ENCODE data around the gene SLC5A5. TPM values are rescaled to one million over a fixed set of nuclear protein-coding genes. Genes with fewer than 3 reads are reported as not detected.
A peak's percentile ranks its signal among the peaks of the same experiment; 100 is the strongest.

The SLC5A5 gene
- total and polyA plus RNA-seq, 2 of the 8 experiments (the other 6 are each of a cell fraction or from before 2014, with no cell fraction given), result 1.5 to 1.8 TPM

DNA sequence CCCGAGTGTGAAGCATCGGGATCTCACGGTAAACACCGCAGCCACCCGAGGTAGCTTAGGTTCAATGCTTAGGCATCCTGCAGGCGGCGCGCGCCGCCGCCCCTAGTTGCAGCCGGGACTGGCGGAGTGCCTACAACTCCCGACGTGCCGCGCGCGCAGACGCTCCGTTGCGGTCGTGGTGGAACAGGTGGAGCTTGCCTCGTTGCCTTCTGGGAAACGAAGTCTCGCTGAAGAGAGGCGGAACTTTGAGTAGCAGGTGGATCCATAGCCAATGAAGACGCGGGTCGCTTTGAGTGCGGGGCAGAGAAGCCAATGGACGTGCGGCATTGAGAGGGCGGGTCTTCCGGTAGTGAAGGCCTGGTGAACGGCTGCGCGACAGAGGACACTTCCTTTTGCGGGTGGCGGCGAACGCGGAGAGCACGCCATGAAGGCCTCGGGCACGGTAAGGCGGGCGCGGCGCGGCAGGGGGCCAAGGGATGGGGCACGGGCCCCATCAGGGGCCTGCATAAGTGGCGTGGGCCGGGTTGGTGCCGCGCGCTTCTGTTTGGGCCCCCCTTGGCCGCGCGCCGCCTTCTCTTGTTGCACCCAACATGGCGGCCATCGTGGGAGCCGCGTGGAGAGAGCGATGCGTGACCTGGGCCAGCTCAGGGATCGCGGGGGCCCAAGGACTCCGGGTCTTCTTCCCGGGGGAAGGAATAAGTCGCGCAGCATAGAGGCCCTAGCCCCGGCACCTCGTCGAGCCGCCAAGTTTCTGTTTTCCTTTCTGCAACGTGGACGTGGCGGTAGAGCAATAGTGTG lies 12.0 kb upstream of the SLC5A5 start, which contains the start of gene RPL18A (continued):
- TF ChIP-seq, protein P1, sequence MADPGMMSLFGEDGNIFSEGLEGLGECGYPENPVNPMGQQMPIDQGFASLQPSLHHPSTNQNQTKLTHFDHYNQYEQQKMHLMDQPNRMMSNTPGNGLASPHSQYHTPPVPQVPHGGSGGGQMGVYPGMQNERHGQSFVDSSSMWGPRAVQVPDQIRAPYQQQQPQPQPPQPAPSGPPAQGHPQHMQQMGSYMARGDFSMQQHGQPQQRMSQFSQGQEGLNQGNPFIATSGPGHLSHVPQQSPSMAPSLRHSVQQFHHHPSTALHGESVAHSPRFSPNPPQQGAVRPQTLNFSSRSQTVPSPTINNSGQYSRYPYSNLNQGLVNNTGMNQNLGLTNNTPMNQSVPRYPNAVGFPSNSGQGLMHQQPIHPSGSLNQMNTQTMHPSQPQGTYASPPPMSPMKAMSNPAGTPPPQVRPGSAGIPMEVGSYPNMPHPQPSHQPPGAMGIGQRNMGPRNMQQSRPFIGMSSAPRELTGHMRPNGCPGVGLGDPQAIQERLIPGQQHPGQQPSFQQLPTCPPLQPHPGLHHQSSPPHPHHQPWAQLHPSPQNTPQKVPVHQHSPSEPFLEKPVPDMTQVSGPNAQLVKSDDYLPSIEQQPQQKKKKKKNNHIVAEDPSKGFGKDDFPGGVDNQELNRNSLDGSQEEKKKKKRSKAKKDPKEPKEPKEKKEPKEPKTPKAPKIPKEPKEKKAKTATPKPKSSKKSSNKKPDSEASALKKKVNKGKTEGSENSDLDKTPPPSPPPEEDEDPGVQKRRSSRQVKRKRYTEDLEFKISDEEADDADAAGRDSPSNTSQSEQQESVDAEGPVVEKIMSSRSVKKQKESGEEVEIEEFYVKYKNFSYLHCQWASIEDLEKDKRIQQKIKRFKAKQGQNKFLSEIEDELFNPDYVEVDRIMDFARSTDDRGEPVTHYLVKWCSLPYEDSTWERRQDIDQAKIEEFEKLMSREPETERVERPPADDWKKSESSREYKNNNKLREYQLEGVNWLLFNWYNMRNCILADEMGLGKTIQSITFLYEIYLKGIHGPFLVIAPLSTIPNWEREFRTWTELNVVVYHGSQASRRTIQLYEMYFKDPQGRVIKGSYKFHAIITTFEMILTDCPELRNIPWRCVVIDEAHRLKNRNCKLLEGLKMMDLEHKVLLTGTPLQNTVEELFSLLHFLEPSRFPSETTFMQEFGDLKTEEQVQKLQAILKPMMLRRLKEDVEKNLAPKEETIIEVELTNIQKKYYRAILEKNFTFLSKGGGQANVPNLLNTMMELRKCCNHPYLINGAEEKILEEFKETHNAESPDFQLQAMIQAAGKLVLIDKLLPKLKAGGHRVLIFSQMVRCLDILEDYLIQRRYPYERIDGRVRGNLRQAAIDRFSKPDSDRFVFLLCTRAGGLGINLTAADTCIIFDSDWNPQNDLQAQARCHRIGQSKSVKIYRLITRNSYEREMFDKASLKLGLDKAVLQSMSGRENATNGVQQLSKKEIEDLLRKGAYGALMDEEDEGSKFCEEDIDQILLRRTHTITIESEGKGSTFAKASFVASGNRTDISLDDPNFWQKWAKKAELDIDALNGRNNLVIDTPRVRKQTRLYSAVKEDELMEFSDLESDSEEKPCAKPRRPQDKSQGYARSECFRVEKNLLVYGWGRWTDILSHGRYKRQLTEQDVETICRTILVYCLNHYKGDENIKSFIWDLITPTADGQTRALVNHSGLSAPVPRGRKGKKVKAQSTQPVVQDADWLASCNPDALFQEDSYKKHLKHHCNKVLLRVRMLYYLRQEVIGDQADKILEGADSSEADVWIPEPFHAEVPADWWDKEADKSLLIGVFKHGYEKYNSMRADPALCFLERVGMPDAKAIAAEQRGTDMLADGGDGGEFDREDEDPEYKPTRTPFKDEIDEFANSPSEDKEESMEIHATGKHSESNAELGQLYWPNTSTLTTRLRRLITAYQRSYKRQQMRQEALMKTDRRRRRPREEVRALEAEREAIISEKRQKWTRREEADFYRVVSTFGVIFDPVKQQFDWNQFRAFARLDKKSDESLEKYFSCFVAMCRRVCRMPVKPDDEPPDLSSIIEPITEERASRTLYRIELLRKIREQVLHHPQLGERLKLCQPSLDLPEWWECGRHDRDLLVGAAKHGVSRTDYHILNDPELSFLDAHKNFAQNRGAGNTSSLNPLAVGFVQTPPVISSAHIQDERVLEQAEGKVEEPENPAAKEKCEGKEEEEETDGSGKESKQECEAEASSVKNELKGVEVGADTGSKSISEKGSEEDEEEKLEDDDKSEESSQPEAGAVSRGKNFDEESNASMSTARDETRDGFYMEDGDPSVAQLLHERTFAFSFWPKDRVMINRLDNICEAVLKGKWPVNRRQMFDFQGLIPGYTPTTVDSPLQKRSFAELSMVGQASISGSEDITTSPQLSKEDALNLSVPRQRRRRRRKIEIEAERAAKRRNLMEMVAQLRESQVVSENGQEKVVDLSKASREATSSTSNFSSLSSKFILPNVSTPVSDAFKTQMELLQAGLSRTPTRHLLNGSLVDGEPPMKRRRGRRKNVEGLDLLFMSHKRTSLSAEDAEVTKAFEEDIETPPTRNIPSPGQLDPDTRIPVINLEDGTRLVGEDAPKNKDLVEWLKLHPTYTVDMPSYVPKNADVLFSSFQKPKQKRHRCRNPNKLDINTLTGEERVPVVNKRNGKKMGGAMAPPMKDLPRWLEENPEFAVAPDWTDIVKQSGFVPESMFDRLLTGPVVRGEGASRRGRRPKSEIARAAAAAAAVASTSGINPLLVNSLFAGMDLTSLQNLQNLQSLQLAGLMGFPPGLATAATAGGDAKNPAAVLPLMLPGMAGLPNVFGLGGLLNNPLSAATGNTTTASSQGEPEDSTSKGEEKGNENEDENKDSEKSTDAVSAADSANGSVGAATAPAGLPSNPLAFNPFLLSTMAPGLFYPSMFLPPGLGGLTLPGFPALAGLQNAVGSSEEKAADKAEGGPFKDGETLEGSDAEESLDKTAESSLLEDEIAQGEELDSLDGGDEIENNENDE (IDR thresholded peaks at IDR 0.05; ENCODE audit: insufficient replicate concordance, low read length), result no peak
- no peak for TF ChIP-seq SAP30 (IDR thresholded peaks at IDR 0.05; ENCODE audit: insufficient read depth, insufficient replicate concordance, low read length)
- TF ChIP-seq RAD21 (IDR thresholded peaks at IDR 0.05 in 1 of 2, conservative IDR thresholded peaks at IDR 0.05 in 1 of 2; ENCODE audit: low read depth in 2 of 2, low read length in 2 of 2), result peak; percentile 76 to 79
- TF ChIP-seq TAF7 (optimal IDR thresholded peaks at IDR 0.05; ENCODE audit: borderline replicate concordance, low read depth, low read length), result peak; percentile 98
- peak; percentile 86 for TF ChIP-seq YY1 (IDR thresholded peaks at IDR 0.05; ENCODE audit: low read depth, low read length)
- peak; percentile 98 for TF ChIP-seq SP1 (IDR thresholded peaks at IDR 0.05; ENCODE audit: low read depth, low read length)
- TF ChIP-seq KDM1A (IDR thresholded peaks at IDR 0.05; ENCODE audit: borderline replicate concordance, low read length), result no peak
- peak; percentile 5 for TF ChIP-seq NANOG (IDR thresholded peaks at IDR 0.05; ENCODE audit: insufficient read depth, low read depth, low read length, poor library complexity, severe bottlenecking)
- no peak for TF ChIP-seq RXRA (IDR thresholded peaks at IDR 0.05; ENCODE audit: insufficient read depth, low read depth, low read length)
